ENCODE measurements around the gene ACSF2. TPM values are rescaled to one million over a fixed set of nuclear protein-coding genes. Genes with fewer than 3 reads are reported as not detected.
"Not testable (repeated sequence)": the region's sequence is repeated elsewhere in the genome, so short reads cannot be mapped to it uniquely, and the experiment has no call there.

ACSF2 gene
- total RNA-seq, 1 experiment from 2014 or later, result 11.1 TPM

DNA sequence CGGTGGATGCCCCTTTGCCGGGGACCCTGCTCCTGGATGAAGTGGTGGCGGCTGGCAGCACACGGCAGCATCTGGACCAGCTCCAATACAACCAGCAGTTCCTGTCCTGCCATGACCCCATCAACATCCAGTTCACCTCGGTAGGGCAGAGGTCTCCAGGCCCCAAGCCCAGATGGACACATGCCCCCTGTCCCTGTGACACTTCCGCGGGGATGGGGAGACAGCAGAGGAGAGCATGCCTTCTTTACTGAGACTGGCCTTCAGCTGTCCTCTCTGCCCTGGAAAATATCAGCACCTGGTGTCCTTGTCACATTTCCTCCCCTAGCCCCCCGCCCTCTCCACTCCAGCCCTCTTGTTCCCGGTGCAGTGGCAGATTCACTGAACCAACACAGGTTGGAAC is 36.4 kb downstream of the ACSF2 start:
- DNase-seq (ENCODE audit: low read depth), result no peak

DNA sequence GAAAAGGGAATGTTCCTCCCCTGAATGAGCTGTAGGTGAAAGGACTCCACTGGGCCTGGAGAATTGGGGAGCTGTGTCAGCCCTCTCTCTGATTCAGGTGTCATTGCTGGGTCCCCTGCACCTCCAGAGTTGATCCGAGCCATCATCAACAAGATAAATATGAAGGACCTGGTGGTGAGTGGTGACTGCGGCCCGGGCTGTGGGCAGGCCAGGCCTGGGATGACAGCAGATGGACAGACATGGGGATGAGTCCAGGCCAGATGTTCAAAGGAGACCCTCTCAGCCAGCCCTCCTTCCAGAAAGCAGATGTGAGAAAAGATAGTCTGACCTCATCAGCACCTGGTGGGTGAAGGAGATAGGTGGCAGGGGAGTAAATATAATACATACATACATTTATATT is 38.1 kb downstream of the ACSF2 start:
- DNase-seq (ENCODE audit: low read depth), result no peak

DNA sequence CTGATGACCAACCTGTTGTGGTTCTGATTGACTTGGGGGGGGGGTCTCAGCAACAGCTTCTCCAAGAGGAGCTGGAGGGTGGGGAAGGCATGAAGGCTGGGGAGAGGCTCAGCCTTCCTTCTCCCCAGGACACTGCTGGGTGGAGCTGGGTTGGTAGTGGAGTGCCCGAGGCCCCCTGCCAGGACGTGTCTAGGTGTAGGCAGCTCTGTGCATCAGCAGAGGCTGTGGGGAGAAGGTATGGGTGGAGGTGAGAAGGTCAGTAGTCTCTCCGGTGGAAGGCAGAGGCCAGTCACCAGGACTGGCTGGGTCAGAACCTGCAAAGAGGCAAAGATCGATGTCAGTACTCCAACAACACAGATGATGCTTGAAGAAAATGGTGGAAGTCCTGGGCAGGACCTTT is 38.7 kb downstream of the ACSF2 start:
- DNase-seq (ENCODE audit: low read depth), result no peak

DNA sequence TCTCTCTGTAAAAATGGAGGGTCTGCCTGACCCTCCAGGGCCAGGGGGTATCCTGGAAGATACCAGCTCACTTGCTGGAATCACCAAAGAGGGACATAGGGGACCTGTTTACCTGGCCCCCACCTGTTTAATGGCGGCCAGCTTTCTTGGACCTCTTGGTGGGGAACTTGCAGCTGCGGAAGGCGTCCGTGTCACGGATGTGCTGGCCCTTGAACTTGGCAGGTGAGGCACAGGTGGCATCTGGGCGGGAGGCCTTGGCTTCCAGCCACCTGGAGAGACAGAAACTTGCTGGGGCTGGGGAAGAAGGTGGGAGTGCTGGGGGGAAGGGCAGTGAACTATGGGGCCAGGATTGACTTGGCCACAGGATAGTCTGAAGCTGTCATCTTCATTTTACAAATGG is 39.2 kb downstream of the ACSF2 start:
- no peak for DNase-seq (ENCODE audit: low read depth)

DNA sequence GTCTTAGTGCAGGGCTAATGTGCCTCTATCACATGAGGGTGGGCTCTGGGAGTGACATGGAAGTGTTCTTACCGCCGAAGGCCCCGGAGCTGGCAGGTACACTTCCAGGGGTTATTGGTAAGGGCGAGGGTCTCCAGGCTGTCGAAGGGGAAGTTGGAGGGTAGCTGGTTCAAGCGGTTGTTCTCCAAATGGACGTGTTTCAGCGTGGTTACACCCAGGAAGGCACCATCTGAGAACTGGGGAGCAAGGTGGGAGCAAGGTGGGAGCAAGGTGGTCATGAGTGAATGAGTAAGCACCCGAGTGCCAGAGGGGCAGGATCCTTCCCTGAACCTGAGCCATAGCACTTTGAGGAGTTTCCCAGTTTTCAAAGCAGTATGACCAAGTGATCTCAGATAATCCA is 39.6 kb downstream of the ACSF2 start:
- no peak for DNase-seq (ENCODE audit: low read depth)

DNA sequence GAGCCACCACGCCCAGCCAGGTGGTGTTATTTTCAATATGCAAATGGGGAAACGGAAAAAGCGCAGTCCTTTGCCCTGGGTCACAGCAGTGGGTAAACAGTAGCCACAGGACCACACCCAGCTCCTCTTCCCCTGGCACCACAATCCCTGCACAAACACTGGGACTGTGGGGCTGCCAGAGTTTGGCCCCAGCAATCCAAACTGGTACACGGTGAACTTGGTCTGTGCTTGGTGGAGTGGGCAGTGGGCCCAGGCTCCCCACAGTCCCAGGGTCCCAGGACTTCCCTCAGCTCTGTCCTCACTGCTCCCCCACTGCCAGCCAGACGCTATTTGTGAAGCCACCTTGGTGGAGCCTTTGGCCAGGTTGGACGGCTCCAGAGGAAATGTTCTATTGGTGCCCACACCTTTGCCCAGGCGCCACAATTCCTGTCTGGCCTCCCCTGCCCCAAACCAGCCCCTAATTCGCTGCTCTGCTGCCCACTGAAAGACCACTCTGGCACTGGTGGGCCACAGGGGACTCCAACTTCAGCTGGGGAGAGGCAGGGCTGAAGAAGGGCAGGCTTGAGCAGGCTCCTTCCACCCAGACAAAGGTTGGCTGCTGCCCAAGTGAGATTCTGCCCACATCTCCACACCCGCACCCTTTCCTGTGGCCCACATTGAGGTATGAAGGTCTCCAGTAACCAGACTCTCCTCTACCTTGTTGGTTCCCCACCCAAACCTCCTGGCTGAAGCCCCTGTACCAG is 40.5 kb downstream of the ACSF2 start:
- DNase-seq (ENCODE audit: low read depth), result no peak

DNA sequence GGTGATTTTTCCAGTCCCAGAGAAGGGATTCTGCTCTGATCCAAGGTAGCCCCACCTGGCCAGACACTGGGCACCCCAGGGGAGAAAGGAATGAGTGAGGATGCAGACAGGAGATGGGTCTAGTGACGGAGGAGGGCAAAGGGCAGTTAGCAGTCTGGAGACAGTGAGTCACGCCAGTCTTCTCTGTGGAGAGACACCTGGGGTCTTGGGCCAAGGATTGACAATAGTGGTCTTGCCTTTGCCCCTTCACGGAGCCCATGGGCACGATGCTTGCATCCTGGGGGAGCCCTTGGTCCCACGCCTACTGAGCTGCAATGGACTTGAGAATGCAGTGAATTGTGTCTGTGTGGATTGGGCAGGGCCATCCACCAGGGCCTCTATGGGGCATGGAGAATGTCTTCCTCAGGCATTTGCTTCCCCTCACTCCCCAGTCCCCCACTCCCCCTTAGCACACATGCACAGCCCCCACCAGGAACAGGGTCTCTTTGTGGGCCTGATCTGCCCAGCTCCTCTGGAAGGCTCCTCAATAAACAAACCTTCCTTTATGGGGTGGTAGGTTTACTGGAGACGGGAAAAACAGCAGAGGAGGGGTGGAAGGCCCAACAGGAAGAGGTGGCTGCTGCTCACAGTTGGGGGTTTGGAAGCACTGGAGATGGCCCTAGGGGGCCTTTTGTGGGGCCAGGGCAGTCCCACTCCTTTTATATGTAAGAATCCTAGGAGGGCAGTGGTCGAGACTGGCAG is 41.3 kb downstream of the ACSF2 start:
- DNase-seq (ENCODE audit: low read depth), result no peak

DNA sequence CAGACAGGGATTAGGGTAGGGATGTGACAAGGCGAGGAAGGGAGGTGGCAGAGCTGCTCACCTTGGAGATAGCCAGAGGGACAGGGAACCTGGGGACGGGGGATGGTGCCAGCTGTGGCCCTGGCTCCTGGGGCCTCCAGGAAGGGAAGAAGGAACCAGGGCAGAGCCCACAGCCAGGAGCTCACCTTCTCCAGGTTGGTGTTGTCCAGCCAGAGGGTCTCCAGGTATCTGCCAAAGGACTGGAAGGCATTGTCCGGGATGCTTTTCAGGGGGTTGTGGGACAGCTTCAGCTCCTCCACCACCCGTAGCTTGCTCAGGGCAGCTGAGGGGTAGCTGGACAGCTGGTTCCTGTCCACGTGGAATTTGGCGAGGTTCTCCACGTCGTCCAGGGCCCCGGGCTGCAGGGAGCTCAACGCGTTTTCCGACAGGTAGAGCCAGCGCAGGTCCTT is 41.9 kb downstream of the ACSF2 start:
- no peak for DNase-seq (ENCODE audit: low read depth)

DNA sequence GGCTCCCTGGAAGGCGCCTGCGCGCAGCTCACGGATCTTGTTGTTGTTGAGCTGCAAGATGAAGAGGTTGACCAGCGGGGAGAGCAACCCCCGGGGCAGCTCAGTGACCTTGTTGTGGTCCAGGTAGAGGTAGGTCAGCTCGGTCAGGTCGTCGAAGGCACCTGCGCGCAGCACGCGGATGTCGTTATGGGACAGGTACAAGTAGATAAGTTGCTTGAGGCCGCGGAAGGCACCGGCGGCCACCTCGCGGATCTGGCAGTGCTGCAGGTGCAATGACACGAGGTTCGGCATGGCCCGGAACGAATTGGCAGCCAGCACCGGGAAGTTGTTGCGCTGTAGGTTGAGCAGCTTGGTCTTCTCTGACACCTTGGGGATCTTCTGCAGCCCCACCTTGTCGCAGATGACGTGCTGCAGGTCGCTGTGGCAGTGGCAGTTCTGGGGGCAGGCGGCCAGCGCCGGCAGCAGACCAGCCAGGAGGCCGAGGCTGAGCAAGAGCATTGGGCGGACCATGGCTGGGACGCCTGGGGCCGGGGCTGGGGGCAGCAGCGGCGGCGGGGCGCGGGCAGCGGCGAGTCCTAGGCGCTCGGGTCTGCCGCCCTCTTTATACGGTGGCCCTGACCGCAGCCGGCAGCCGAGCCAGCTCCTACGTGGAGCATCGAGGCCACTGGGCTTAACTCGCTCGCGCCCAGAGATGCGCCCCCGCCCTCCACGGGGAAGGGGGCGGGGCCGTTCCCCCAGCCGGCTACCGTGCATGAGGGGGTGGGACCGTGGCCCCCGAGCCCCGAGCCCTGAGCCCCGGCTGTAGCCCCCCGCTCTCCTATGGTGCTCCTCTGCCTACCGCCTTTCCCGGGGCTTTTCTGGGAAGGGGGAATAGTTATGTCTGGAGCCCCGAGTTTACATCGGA is 42.5 kb downstream of the ACSF2 start, which contains the start of gene CHAD:
CHAD (minus strand) TSS at position 577 of the 904 bp plus-strand sequence; CDS start at position 510, 67 bp downstream.
- DNase-seq (ENCODE audit: low read depth), result no peak

DNA sequence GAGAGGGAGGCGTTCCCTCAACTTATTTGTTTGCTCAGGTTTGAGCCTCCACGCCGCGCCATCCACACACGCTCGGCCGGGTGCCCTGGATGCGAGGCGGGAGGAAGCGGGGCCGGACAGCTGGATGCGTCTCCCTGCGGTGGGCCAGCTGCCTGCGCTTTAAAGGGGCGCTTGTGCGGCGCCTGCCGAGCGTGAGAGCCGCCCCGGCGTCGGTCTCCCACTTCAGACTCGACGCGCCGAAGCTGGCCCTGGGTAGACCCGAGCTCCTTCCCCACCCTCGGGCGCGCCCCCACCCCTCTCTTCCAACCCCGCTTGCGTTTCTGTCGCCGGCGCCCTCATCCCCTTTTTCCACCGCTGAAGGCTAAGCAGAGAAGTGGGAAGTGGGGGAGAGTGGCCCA is 43.2 kb downstream of the ACSF2 start:
- no peak for DNase-seq (ENCODE audit: low read depth)

DNA sequence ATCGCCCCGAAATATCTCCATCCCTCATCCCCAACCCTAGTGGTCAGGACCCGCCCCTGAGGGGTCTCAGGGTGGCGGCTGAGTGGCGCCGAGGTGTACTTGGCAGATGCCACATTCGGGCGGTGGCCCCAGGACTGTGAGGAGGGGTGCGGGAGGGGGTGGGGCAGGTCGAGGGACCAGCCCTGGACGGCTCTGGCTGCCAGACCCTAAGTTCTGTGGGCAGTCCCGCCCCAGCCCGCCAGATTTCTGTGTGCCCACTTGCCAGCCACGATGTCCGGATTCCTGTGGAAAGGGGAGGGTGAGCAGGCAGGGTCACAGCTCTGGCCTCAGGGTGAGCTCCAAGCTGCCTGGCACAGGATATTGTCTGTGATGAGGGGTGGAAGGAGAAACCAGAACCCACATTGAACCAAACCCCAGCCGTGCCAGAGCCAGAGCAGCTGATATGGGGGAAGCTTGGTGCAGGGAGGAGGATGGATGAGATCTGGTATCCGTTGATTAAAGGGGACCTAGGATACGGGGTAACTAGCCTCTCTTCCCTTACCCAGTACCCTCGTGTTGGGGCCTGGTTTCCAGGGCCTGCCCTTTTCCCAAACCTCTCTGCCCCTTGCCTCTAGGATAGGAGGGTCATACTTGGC is 43.8 kb downstream of the ACSF2 start:
- DNase-seq (ENCODE audit: low read depth), result no peak

DNA sequence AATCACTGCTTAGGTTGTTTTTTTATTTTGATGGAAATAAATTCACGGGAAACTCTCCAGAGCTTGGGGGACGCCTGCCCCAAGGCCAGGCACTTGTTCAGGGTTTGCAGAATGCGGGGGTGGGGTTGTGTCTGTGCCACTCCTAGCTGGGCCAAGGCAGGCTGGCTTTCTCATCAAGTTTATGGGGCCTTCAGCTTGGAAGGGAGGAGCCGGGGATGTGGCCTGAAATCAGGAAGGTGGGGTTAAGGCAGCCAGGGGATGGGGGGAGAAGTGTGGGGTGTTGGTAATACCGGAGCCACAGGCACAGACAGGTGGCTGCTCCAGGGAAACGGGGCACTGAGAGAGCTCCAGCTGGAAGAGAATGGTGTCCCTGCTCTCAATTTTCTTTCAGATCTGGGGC is 44.4 kb downstream of the ACSF2 start:
- DNase-seq (ENCODE audit: low read depth), result no peak

DNA sequence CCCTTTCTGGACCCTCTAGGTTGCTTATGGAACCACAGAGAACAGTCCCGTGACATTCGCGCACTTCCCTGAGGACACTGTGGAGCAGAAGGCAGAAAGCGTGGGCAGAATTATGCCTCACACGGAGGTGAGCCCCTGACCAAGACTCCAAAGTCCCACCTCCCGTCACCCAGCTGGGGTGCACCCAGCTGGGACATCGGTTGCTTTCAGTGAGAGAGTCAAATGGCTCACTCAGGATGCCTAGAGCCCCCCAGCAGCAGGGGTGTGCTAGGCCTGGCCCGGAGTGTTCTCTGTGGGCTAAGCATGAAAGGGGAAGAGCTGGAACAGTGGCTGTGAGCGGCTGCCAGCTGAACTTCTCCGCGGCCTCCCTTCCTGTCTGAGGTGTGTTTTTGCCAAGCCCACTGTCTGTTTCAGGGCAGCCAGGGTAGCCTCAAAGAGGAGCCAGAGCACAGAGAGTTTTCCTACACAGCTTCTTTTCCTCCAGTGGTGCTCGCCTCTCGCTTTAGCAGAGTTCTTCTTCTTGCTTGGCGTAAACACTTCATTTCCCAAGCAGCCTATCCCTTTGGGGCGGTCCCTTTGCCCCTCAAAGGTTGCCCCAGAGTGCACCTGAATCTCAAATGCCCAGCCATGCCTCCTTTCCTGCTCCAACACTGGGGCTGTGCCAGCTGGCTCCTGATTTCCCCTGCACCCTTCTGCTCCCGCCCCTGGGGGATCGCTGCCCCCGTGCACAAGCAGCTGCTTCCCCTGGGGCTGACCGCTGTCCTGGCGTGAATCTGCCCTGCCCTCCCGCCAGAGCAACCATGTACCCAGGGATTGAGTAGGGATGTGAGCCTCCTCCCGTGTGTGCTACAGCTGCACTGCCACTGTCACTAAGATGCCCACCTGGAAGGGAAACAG is 45.2 kb downstream of the ACSF2 start:
- no peak for DNase-seq (ENCODE audit: low read depth)

DNA sequence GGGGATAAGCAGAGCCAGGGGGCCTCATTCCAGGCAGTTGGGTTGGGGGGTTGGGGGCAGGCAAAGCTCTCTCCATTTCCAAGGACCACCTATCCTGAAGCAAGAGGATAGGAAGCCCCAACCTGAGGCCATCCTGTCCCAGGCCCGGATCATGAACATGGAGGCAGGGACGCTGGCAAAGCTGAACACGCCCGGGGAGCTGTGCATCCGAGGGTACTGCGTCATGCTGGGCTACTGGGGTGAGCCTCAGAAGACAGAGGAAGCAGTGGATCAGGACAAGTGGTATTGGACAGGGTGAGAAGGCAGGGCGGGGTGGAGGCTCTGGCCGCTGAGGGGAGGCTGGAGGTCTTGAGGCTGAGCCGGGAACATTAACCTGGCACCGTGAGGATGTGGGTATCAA is 46.3 kb downstream of the ACSF2 start:
- DNase-seq (ENCODE audit: low read depth), result no peak

DNA sequence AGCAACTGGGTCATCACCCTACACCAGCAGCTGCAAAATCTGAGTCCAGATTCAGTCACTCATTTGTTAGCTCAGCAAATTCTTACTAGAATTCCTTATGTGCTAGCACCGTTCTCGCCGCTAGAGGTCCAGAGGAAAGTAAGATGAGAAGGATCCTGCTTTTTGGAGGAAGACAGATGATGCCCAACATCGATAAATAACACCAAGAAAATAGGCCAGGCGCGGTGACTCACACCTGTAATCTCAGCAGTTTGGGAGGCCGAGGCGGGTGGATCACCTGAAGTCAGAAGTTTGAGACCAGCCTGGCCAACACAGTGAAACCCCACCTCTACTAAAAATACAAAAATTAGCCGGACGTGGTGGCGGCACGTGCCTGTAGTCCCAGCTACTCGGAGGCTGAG is 46.7 kb downstream of the ACSF2 start:
- peak; percentile 49 for DNase-seq (ENCODE audit: low read depth)

DNA sequence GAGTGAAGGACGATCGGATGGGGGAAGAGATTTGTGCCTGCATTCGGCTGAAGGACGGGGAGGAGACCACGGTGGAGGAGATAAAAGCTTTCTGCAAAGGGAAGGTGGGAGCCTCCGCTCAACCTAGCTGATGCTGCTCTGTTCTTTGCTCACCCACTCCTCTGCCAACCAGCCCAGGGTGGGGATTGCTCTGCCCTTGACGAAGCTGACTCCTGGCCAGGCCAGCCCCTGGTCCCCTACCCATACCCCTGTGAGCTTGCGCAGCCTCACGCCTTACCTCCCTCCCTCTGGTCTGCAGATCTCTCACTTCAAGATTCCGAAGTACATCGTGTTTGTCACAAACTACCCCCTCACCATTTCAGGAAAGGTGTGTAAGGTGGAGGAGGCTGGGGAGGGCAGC is 47.9 kb downstream of the ACSF2 start:
- DNase-seq (ENCODE audit: low read depth), result no peak

DNA sequence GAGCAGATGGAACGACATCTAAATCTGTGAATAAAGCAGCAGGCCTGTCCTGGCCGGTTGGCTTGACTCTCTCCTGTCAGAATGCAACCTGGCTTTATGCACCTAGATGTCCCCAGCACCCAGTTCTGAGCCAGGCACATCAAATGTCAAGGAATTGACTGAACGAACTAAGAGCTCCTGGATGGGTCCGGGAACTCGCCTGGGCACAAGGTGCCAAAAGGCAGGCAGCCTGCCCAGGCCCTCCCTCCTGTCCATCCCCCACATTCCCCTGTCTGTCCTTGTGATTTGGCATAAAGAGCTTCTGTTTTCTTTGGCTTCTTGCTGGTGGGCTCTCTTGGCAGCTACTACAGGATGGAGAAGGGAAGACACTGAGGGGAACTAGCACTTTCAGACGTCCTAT is 48.5 kb downstream of the ACSF2 start:
- DNase-seq (ENCODE audit: low read depth), result no peak

DNA sequence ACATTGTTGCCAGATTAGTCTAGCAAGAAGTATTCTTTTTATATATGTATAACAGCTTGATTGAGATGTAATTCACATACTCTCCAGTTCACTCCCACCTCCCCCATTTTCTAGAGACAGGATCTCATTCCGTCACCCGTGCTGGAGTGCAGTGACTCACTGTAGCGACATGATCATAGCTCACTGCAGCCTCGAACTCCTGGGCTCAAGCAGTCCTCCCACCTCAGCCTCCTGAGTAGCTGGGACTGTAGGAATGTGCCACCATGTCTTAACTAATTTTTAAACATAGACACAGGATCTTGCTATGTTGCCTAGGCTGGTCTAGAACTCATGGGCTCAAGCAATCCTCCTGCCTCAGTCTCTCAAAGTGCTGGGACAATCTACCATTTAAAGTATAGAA is 49.3 kb downstream of the ACSF2 start:
- no peak for DNase-seq (ENCODE audit: low read depth)

DNA sequence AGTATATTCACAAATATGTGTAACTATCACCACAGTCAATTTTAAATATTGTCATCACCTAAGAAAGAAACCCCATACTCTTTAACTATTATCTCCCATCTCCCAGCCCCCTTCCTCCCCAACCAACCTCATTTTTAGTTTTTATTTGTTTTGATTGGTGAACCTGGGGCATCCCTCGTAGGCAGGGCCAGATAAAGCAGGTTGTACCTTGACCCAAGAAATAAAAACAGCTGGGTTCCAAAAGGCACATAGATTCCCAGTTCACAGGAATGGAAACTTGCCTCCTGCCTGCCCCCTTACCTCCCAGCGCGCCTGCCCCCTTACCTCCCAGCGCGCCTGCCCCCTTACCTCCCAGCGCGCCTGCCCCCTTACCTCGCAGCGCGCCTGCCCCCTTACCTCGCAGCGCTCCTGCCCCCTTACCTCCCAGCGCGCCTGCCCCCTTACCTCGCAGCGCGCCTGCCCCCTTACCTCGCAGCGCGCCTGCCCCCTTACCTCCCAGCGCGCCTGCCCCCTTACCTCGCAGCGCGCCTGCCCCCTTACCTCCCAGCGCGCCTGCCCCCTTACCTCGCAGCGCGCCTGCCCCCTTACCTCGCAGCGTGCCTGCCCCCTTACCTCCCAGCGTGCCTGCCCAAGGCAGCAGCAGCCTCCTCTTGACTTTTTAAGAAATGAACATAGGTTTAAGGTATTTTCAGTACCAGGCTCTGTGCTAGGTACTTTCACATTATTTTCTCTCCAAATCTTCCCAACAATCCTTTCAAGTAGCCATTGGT is 49.9 kb downstream of the ACSF2 start:
- not testable (repeated sequence) for DNase-seq (ENCODE audit: low read depth)

Data from HT1080 (cell line).